ACHN (cell line): ENCODE data around the gene ZNF827.
A peak's percentile ranks its signal among the peaks of the same experiment; 100 is the strongest.

Experiments used
- DNase-seq: peaks from one replicate; pipeline ENCODE4 v3.0.0-alpha.2; 2015
- in situ Hi-C: cut with HindIII; loops from 2 replicates; pipeline ENCODE4 v1.10.0; 2017; ENCODE audit warnings: low sequenced_read_pairs, low pct_ligation_motif_present, low pct_unique_long_range_greater_than_20kb

Gene ZNF827

GRCh38 chr4:145938618-145939440, at the start of gene ZNF827:
Gene ZNF827, minus strand, starts transcription at chr4:145938823. Its CDS starts 416 bp downstream, at chr4:145938407.
- peak; percentile 48 for DNase-seq
- in situ Hi-C loops: no loop called here

- in situ Hi-C loops: no loop called here
- no peak for DNase-seq
Observed at GRCh38 chr4:145984563-145984962, 45.9 kb upstream of the ZNF827 start.

- no peak for DNase-seq
- in situ Hi-C loops: no loop called here
Observed at GRCh38 chr4:145982791-145983190, 44.2 kb upstream of the ZNF827 start.

- DNase-seq: no peak
- in situ Hi-C loops: no loop called here
Observed at GRCh38 chr4:145979160-145979559, 40.5 kb upstream of the ZNF827 start.

GRCh38 chr4:145976680-145977079, 38.1 kb upstream of the ZNF827 start:
- in situ Hi-C loops: no loop called here
- DNase-seq: no peak

- no peak for DNase-seq
- in situ Hi-C loops: no loop called here
Observed at GRCh38 chr4:145960012-145960411, 21.4 kb upstream of the ZNF827 start.

GRCh38 chr4:145957302-145957701, 18.7 kb upstream of the ZNF827 start:
- no peak for DNase-seq
- in situ Hi-C loops: no loop called here

- peak; percentile 43 for DNase-seq
- in situ Hi-C loops: no loop called here
Observed at GRCh38 chr4:145956288-145956890, 17.8 kb upstream of the ZNF827 start.

- in situ Hi-C loops: no loop called here
- peak; percentile 67 for DNase-seq
Observed at GRCh38 chr4:145954924-145955339, 16.3 kb upstream of the ZNF827 start.

GRCh38 chr4:145951931-145952330, 13.3 kb upstream of the ZNF827 start:
- DNase-seq: no peak
- in situ Hi-C loops: no loop called here

GRCh38 chr4:145945431-145946155, 7.0 kb upstream of the ZNF827 start:
- no peak for DNase-seq
- in situ Hi-C loops: no loop called here

- DNase-seq: no peak
- in situ Hi-C loops: no loop called here
Observed at GRCh38 chr4:145944886-145945285, 6.3 kb upstream of the ZNF827 start.

GRCh38 chr4:145939856-145940255, 1.2 kb upstream of the ZNF827 start:
- in situ Hi-C loops: no loop called here
- DNase-seq: no peak

GRCh38 chr4:145939441-145939750, 773 bp upstream of the ZNF827 start:
- in situ Hi-C loops: no loop called here
- no peak for DNase-seq

GRCh38 chr4:145937971-145938611, 532 bp downstream of the ZNF827 start:
- in situ Hi-C loops: no loop called here
- peak; percentile 35 for DNase-seq

GRCh38 chr4:145936997-145937901, 1.4 kb downstream of the ZNF827 start:
- in situ Hi-C loops: no loop called here
- peak; percentile 43 for DNase-seq

- DNase-seq: peak; percentile 70
- in situ Hi-C loops: no loop called here
Observed at GRCh38 chr4:145936142-145936996, 2.3 kb downstream of the ZNF827 start.
